RWPE2 (cell line): ENCODE results near the gene OR10J5.

ENCODE experiments used
- ATAC-seq: fragments of 200-7000 bp; cut with Tn5 transposase; 3 replicates; pipeline ENCODE4 v1.9.1; 2021; ENCODE audit warnings: low read depth
- DNase-seq: peaks from one replicate; pipeline ENCODE4 v3.0.0-alpha.2; 2020; ENCODE audit warnings: low spot score
- H3K27ac ChIP-seq: fragments of 450-650 bp; 2 replicates; pipeline ENCODE4 v1.5.1; 2017; ENCODE audit warnings: mild to moderate bottlenecking; ENCODE audit not compliant: poor library complexity, severe bottlenecking
- H3K27me3 ChIP-seq: fragments of 250-450 bp; sonication (Bioruptor Pico); 2 replicates; pipeline ENCODE4 v1.5.1; 2021; ENCODE audit warnings: mild to moderate bottlenecking, moderate library complexity; ENCODE audit not compliant: insufficient read depth, poor library complexity, severe bottlenecking
- H3K36me3 ChIP-seq: fragments of 250-450 bp; sonication (Bioruptor Pico); 2 replicates; pipeline ENCODE4 v1.5.1; 2020; ENCODE audit warnings: low read depth, mild to moderate bottlenecking, moderate library complexity
- H3K4me1 ChIP-seq: fragments of 250-450 bp; sonication (Bioruptor Pico); 2 replicates; pipeline ENCODE4 v1.5.1; 2021; ENCODE audit warnings: mild to moderate bottlenecking, moderate library complexity; ENCODE audit not compliant: insufficient read depth, poor library complexity, severe bottlenecking
- H3K4me3 ChIP-seq: fragments of 250-450 bp; sonication (Bioruptor Pico); 2 replicates; pipeline ENCODE4 v1.5.1; 2021; ENCODE audit warnings: mild to moderate bottlenecking, moderate library complexity; ENCODE audit not compliant: severe bottlenecking
- H3K9me3 ChIP-seq: fragments of 250-450 bp; sonication (Bioruptor Pico); 2 replicates; pipeline ENCODE4 v1.5.1; 2021; ENCODE audit warnings: mild to moderate bottlenecking, moderate library complexity; ENCODE audit not compliant: severe bottlenecking
- CTCF ChIP-seq: fragments of 450-650 bp; IDR thresholded peaks from one replicate; pipeline ENCODE4 v1.5.1; 2017; ENCODE audit warnings: mild to moderate bottlenecking, moderate library complexity; ENCODE audit not compliant: poor library complexity, severe bottlenecking

The OR10J5 gene

GRCh38 chr1:159535907-159536306 lies at the start of gene OR10J5:
OR10J5 (minus strand) TSS chr1:159536007; CDS start chr1:159536007, 0 bp downstream.
- ATAC-seq (no peak), DNase-seq (no peak)
- no peaks in the 10 kb centered on the region for H3K4me1 ChIP-seq
- TF ChIP-seq CTCF: no peak
- H3K4me3 ChIP-seq: no peak within 1 kb of the TSS
- H3K27ac ChIP-seq: no peak within 1 kb of the TSS
- no peaks in the 10 kb centered on the region for H3K36me3 ChIP-seq
- no peaks in the 10 kb centered on the region for H3K27me3 ChIP-seq
- H3K9me3 ChIP-seq: no peaks in the 10 kb centered on the region

GRCh38 chr1:159584536-159584935 lies 48.7 kb upstream of the OR10J5 start:
- H3K9me3 ChIP-seq: no peaks in the 10 kb centered on the region
- no peak overlapping the region for H3K27ac ChIP-seq
- no peaks in the 10 kb centered on the region for H3K36me3 ChIP-seq
- DNase-seq (no peak), ATAC-seq (no peak)
- no peaks in the 10 kb centered on the region for H3K4me1 ChIP-seq
- H3K27me3 ChIP-seq: no peaks in the 10 kb centered on the region
- no peak overlapping the region for H3K4me3 ChIP-seq
- no peak for TF ChIP-seq CTCF

GRCh38 chr1:159581422-159581821 lies 45.6 kb upstream of the OR10J5 start:
- no peaks in the 10 kb centered on the region for H3K36me3 ChIP-seq
- TF ChIP-seq CTCF: no peak
- DNase-seq (no peak), ATAC-seq (no peak)
- H3K27ac ChIP-seq: no peak overlapping the region
- no peaks in the 10 kb centered on the region for H3K9me3 ChIP-seq
- H3K4me1 ChIP-seq: no peaks in the 10 kb centered on the region
- no peaks in the 10 kb centered on the region for H3K27me3 ChIP-seq
- H3K4me3 ChIP-seq: no peak overlapping the region

- DNase-seq (no peak), ATAC-seq (peak; percentile 69)
- TF ChIP-seq CTCF: no peak
- H3K4me3 ChIP-seq: no peak overlapping the region
- no peaks in the 10 kb centered on the region for H3K4me1 ChIP-seq
- no peaks in the 10 kb centered on the region for H3K27me3 ChIP-seq
- no peak overlapping the region for H3K27ac ChIP-seq
- no peaks in the 10 kb centered on the region for H3K36me3 ChIP-seq
- no peaks in the 10 kb centered on the region for H3K9me3 ChIP-seq
Measured at GRCh38 chr1:159580340-159580739, 44.5 kb upstream of the OR10J5 start.

- Histone ChIP-seq H3K36me3 (no peaks in the 10 kb centered on the region), H3K9me3 (no peaks in the 10 kb centered on the region), H3K4me1 (no peaks in the 10 kb centered on the region), H3K27ac (no peak overlapping the region), H3K27me3 (no peaks in the 10 kb centered on the region), H3K4me3 (no peak overlapping the region)
- no peak for TF ChIP-seq CTCF
- no peak for ATAC-seq
- DNase-seq: no peak
Measured at GRCh38 chr1:159577446-159577845, 41.6 kb upstream of the OR10J5 start.
